Vagina (tissue), 2 donors: Measurements from ENCODE around the gene NPEPPS.

ENCODE experiments used
- CTCF ChIP-seq, 3 experiments: fragments of 450-650 bp in 2 of 3; fragments of 200-600 bp in 1 of 3; sonication (generic) in 1 of 3; IDR thresholded peaks; one replicate each; pipeline ENCODE4 v1.5.1; 2017 to 2019; ENCODE audit warnings: antibody characterized with exemption in 3 of 3, mild to moderate bottlenecking in 2 of 3, moderate library complexity in 2 of 3
- POLR2A ChIP-seq, 2 donors: fragments of 450-650 bp; IDR thresholded peaks; one replicate each; pipeline ENCODE4 v1.6.1; 2017; ENCODE audit warnings: antibody characterized with exemption in 2 of 2, mild to moderate bottlenecking in 2 of 2, moderate library complexity in 2 of 2
- POLR2AphosphoS5 ChIP-seq, 2 donors: sonication (generic); formaldehyde crosslinking; IDR thresholded peaks; one replicate each; pipeline ENCODE4 v1.9.0; 2017; ENCODE audit warnings: antibody characterized with exemption in 2 of 2, mild to moderate bottlenecking in 2 of 2, low read depth in 1 of 2; ENCODE audit not compliant: insufficient read depth in 1 of 2

- TF ChIP-seq POLR2A (IDR thresholded peaks at IDR 0.05) (no peak), CTCF (IDR thresholded peaks at IDR 0.05) (no peak), POLR2AphosphoS5 (IDR thresholded peaks at IDR 0.05; ENCODE audit: insufficient read depth in 1 of 2, low read depth in 1 of 2) (no peak)
Observed at GRCh38 chr17:47636273-47637030, 105.5 kb downstream of the NPEPPS start.
